ENCODE results near the gene H3-3A. TPM values are rescaled to one million over a fixed set of nuclear protein-coding genes. Genes with fewer than 3 reads are reported as not detected.

The H3-3A gene
- total RNA-seq, 4 donors from 2014 or later, result 128 to 557 (median 501) TPM

DNA sequence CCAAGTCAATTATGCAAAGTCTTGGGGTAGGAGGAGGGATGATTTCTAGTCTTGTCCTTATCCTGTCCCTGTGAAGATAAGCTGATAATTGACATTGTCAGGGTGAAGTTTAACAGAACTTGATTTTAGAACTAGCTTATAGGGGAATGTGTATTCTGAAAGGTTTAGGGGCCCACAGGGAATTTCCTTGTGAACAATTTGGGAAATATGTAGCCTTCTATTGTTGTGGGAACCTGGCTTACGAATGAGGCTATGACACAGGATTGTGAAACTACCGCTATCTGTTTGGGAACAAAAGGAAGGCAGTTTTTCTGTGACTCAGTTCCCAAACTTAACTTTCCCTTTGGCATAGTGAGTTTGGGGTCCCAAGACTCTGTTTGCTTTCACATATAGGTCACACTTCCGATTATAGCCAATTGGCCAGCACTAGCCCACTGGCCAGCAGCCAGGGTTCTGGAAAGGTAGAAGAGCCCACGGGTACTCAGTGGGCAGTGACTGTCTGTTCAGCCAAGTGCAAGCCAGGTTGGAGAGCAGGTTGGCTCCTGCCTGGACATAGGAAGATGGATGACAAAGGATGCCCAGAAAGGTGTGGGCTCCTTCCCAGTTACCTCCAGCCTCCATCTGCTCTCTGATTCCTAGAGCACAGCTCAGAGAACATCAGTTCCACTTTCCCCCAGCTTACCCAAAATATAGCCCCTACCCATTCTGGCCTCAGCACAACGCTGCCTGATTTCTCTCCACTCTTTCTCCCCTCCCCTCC lies 35.5 kb downstream of the H3-3A start:
- in situ Hi-C loops (cut with MboI; ENCODE audit: low pct_ligation_motif_present in 1 of 4, low pct_unique_long_range_greater_than_20kb in 1 of 4, low sequenced_read_pairs in 3 of 4), result no loop called here
- H3K27ac ChIP-seq, result no peak overlapping the region
- DNase-seq, result no peak
- WGBS, 2 donors (ENCODE audit: low coverage in 1 of 2), result 77 to 83% methylated on average over 5 of the region's 5 CpGs
- H3K4me1 ChIP-seq, result peaks cover 0 to 11% (median 7%) of the 10 kb centered on the region in 4 donors
- H3K36me3 ChIP-seq, result no peaks in the 10 kb centered on the region
- intact Hi-C loops (cut with DNase I; ENCODE audit: low total_unique reads), result no loop called here
- H3K4me3 ChIP-seq, result no peak overlapping the region
- no peaks in the 10 kb centered on the region for H3K9me3 ChIP-seq
- H3K27me3 ChIP-seq, result no peaks in the 10 kb centered on the region
- TF ChIP-seq, protein P1, sequence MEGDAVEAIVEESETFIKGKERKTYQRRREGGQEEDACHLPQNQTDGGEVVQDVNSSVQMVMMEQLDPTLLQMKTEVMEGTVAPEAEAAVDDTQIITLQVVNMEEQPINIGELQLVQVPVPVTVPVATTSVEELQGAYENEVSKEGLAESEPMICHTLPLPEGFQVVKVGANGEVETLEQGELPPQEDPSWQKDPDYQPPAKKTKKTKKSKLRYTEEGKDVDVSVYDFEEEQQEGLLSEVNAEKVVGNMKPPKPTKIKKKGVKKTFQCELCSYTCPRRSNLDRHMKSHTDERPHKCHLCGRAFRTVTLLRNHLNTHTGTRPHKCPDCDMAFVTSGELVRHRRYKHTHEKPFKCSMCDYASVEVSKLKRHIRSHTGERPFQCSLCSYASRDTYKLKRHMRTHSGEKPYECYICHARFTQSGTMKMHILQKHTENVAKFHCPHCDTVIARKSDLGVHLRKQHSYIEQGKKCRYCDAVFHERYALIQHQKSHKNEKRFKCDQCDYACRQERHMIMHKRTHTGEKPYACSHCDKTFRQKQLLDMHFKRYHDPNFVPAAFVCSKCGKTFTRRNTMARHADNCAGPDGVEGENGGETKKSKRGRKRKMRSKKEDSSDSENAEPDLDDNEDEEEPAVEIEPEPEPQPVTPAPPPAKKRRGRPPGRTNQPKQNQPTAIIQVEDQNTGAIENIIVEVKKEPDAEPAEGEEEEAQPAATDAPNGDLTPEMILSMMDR (IDR thresholded peaks at IDR 0.05), result no peak
- TF ChIP-seq EP300 (IDR thresholded peaks at IDR 0.05; ENCODE audit: low read depth), result no peak
- TF ChIP-seq POLR2AphosphoS5 (IDR thresholded peaks at IDR 0.05), result no peak
- no peak for TF ChIP-seq POLR2A (IDR thresholded peaks at IDR 0.05)

DNA sequence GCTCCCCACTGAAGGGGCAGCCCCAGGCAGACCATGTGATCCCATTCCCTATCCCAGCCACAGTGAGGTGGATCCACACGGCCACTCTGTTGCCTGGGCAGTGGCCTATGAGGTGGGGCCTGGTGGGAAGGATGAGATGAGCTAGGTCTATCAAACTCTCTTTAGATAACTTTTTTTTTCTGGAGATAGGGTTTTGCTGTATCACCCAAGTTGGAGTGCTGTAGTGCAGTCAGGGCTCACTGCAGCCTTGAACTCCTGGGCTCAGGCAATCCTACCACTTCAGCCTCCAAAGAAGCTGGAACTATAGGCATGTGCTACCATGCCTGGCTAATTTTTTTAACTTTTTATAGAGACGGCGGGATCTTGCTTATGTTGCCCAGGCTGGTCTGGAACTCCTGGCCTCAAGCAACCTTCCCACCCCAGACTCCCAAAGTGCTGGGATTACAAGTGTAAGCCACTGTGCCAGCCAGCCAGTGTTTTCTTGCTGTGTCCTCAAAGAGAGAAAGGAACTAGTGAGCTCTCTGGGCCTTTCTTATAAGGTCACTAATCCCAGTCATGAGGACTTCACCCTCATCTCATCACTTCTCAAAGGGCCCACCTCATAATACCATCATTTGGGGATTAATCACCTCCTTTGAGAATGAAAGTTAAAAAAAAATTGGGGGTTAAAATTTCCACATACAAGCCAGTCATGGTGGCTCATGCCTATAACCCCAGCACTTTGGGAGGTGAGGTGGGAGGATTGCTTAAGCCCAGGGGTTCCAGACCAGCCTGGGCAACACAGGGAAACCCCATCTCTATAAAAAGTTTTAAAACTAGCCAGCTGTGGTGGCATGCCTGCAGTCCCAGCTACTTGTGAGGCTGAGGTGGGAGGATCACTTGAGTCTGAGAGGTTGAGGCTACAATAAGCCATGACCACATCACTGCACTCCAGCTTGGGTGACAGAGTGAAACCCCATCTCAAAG lies 36.6 kb downstream of the H3-3A start:
- Histone ChIP-seq H3K27ac (no peak overlapping the region), H3K9me3 (no peaks in the 10 kb centered on the region), H3K36me3 (no peaks in the 10 kb centered on the region), H3K4me1 (peaks cover 0 to 11% (median 7%) of the 10 kb centered on the region in 4 donors), H3K27me3 (no peaks in the 10 kb centered on the region), H3K4me3 (no peak overlapping the region)
- intact Hi-C loops (cut with DNase I; ENCODE audit: low total_unique reads) (no loop called here), in situ Hi-C loops (cut with MboI; ENCODE audit: low pct_ligation_motif_present in 1 of 4, low pct_unique_long_range_greater_than_20kb in 1 of 4, low sequenced_read_pairs in 3 of 4) (no loop called here)
- DNase-seq, result no peak
- 91 to 100% methylated on average over 2 of the region's 3 CpGs for WGBS, 2 donors (ENCODE audit: low coverage in 1 of 2)
- TF ChIP-seq, protein P1 (IDR thresholded peaks at IDR 0.05), result no peak
- TF ChIP-seq EP300 (IDR thresholded peaks at IDR 0.05; ENCODE audit: low read depth), result no peak
- TF ChIP-seq POLR2A (IDR thresholded peaks at IDR 0.05), result no peak
- no peak for TF ChIP-seq POLR2AphosphoS5 (IDR thresholded peaks at IDR 0.05)

DNA sequence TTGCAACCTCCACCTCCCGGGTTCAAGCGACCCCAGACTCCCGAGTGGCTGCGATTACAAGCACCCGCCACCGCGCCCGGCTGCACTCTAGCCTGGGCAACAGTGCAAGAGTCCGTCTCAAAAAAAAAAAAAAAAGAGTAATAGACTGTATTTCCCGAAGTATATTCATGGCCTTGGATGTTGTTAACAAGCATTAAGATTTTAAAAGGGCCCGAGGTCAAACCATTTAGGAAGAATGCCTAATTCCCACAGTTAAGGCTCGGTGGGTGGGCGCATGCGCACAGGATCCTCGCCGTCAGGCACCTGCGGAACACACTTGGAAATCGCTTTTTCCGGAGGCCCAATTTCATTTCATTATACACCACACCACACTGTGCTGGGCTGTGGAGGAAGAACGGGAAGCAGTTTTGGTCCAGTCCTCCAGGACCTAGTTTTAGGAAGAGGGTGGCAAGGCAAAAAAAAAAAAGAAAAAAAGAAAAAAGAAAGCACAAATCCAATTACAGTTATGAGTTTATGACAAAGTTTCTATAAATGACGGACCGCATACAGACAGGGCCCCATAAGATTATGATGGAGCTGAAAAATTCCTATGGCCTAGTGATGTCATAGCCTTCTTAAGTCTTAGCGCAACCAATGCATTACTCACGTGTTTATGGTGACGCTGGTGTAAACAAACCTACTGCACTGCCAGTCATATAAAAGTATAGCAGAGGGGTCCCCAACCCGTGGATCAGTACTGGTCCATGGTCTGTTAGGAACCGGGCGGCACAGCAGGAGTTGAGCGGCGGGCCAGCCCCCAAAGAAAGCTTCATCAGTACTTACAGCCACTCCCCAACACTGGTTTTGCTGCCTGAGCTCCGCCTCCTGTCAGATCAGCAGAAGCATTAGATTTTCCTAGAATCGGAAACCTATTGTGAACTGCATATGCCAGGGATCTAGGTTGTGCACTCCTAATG lies 38.2 kb downstream of the H3-3A start:
- in situ Hi-C loops (cut with MboI; ENCODE audit: low pct_ligation_motif_present in 1 of 4, low pct_unique_long_range_greater_than_20kb in 1 of 4, low sequenced_read_pairs in 3 of 4), result no loop called here
- 2 to 10% methylated on average over 11 to 32 of the region's 32 CpGs for WGBS, 2 donors (ENCODE audit: low coverage in 1 of 2)
- peak overlapping the region; percentile 1 to 58 (median 42) for H3K4me3 ChIP-seq
- TF ChIP-seq EP300 (IDR thresholded peaks at IDR 0.05; ENCODE audit: low read depth), result no peak
- no peak for TF ChIP-seq POLR2A (IDR thresholded peaks at IDR 0.05)
- TF ChIP-seq, protein P1 (IDR thresholded peaks at IDR 0.05), result peak in 1 of 5 experiments; percentile 12
- no peaks in the 10 kb centered on the region for H3K9me3 ChIP-seq
- no peaks in the 10 kb centered on the region for H3K36me3 ChIP-seq
- no peak overlapping the region for H3K27ac ChIP-seq
- intact Hi-C loops (cut with DNase I; ENCODE audit: low total_unique reads), result no loop called here
- peak; percentile 55 for DNase-seq
- peaks cover 0 to 11% (median 7%) of the 10 kb centered on the region in 4 donors for H3K4me1 ChIP-seq
- H3K27me3 ChIP-seq, result no peaks in the 10 kb centered on the region

Data from transverse colon (tissue), 4 donors.